NCI-H1417 treated with DMSO at 0.1 percent for 48 hours (cell line): ENCODE results near the gene CLDN19.

Experiments used
- DNase-seq: peaks from one replicate; lab custom pipeline; 2025; lab: John Stamatoyannopoulos, UW

The CLDN19 gene, protein sequence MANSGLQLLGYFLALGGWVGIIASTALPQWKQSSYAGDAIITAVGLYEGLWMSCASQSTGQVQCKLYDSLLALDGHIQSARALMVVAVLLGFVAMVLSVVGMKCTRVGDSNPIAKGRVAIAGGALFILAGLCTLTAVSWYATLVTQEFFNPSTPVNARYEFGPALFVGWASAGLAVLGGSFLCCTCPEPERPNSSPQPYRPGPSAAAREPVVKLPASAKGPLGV

DNA sequence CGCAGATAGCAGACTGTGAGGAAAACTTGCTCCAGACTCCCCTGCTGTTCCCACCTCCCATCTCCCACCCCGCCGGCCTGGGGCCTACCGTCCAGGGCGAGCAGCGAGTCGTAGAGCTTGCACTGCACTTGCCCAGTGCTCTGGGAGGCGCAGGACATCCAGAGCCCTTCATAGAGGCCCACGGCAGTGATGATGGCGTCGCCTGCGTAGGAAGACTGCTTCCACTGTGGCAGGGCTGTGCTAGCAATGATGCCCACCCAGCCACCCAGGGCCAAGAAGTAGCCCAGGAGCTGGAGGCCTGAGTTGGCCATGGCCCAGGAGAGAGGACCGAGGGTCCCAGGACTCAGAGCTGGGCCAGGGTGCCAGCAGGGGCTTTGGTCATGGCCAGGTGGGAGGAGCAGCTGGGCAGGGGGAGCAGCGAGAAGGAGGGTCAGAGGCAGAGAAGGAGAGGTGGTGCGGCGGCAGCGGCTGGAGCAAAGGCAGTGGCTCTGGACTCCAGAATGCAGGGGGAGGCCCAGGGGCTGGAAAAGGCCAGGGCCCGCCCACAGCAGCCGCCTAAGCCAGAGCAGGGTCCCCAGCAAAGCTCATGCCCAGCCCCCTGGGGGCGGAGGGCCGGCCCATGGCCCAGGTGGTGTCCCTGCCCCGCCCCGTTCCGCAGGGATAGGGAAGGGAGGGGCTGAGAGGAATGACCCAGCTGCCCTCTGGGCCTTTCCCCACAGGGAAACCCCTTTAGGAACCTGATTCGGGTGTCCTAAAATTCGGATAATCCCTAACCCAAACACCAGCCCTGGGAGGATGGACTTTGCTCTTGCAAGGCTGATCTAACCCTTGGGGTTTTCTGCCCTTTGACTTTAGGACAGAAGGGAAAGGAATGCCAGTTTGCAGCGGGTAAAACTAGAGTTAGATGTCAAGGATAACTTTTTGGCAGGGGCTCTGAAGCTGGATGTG, at the start of gene CLDN19:
TSS of gene CLDN19 (minus strand) at position 484 of the 948 bp plus-strand sequence. CDS start at position 311, 173 bp downstream.
- no peak for DNase-seq

DNA sequence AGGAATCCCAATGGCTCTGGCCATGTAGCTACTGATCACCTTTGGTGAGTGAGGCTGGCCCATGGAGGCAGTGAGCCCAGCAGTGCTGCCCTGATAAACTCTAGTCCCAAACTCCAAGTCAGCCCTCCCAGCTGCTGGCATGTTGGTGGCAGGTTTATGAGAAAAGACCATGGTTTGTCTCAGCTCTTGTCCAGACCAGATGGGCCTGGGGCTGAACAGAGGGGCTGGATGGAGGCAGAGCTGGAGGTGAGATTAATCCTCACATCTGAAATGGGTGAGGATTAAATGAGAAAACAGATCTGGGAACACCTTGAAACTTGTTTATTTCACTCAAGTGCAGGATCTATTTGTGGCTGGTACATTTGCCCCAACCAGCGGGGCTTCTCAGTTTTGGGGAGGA, 48.0 kb upstream of the CLDN19 start:
- DNase-seq, result no peak

DNA sequence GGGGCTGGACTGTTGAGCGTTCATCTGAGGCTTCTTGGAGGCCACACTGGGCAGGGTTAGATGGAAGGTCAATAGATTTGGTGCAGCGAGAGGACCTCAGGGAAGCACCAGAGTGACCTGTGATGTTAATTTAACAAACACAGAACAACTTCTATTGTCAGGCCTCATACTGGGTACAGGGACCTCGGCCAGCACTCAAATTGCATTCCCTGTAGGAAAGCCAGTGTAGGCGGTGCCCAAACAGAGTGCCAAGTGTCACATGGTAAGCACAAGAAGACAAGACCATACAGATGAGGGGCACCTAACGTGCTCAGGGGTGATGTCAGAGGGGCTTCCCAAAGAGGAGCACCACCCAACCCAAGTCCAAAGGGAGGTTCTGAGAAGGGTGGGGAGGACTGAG, 46.1 kb upstream of the CLDN19 start:
- no peak for DNase-seq

DNA sequence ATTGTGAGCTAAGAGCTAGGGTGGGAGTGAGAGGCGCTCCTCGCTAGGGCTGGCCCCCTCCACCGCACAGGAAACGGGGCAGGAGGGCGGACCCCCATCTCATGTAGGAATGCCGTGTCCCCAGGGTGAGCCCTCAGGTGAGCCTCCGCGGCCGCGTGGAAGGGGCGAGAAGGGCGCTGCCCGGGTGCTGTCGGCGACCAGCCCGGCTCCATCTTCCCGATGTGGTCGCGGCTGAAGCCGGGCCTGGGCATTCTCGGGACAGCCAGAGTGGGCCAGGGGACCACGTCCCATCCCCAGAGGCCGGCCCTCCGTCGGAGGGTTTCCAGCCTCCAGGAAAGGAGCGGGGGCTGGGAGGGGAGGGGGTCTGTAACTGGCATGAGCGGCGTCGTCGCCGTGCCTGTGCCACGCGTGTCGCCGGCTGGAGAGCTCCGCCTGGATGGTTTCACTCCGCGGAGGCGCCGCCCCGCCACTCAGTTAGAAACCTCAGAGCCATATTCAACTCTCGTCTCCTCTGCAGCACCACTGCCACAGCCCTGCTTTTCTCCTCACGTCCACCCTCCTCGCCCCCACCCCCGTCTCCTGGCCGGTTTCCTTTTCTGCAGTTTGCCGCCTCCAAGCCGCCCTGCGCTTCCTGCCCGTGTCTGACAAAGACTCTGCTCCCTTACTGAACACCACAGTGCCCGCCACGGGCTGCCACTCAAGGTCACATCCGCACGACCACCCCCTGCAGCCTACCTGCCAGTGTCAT, 45.1 kb upstream of the CLDN19 start, which contains the start of gene TMEM269:
TSS of gene TMEM269 (plus strand) at position 46 of the 748 bp plus-strand sequence. CDS start 4,903 bp downstream, outside the sequence.
- DNase-seq, result no peak

DNA sequence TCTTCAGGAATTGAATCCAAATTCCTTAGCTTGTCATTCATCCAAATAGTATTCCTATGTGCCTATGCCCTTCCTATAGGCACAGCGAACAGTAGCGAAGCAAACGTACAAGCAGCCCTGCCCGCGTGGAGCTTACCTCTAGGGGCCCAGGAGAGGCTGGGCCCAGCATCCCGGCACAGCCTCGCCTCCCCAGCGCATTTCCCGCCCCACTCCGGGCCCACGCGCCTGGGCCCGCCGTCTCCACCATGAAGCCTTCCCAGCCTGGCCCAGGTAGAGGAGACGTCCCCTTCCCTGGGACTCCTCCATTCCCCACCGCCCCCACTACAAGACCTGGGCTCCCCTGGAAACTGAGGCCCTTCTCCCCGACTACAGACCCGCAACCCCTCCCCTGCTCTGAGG, 44.5 kb upstream of the CLDN19 start:
- DNase-seq, result no peak

DNA sequence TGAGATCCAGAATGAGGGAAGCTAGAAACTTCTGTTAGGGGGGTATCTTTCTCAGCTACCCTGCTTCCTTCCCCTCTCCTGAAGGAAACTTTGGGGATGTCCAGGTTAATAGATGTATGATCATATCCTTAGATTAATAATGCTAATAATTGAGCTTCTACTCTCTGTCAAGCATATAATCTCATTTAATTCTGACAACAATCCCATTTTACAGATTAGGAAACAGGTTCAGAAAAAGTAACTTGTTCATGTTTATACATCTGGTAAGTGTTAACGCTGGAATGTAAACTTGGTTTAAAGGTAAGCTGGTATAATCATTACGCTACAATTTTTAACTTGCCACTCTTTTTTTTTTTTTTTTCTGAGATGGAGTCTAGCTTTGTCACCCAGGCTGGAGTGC, 43.1 kb upstream of the CLDN19 start:
- DNase-seq, result no peak

DNA sequence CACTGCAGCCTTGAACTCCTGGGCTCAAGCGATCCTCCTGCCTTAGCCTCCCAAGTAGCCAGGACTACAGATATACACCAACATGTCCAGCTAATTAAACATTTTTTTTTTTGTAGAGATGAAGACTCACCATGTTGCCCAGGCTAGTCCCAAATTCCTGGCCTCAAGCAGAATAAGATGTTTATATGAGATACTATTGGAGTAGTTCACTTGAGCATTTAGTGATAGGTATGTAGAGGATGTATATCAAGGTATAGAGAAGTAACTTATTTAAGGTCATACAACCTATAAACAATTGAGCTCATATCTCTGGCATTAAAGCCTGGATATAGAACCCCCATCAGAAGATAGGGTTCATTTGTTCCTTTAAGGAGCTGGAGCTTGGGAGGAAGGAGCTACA, 40.1 kb upstream of the CLDN19 start:
- DNase-seq, result no peak

DNA sequence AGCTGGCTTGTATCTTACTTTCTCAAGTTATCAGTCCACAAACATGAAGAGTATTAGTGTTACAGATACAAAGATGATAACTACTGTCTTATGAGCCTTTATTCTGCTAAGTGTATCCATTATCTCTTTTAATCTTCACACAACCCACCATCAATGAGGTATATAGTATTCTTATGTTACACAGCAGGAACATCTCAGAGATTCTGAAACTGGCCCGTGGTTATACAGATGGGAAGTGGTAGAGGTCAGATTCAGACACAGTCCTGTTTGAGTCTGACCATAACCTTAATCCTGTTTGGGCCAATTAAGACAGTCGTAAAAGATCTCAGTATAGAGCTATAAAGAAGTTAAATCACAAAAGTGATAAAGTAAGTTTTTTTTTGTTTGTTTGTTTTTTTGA, 39.7 kb upstream of the CLDN19 start:
- no peak for DNase-seq

DNA sequence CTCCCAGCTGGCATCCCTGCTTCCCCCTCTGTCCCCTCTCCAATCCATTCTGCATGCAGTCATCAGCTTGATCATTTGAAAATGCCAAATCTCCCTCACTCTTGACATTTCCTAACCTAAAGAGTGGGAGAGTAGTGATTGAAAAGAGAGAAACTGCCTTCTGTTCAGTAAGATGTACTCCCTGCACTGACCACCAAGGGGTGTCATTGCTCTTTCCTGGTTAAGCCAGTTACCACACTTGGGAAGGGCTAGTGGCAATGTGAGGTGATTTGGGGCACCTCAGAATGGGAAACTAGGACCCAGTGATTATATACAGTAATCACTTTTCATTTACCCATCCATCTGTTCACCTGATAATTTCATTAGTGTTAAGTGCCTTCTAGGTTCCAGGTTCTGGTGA, 37.8 kb upstream of the CLDN19 start:
- DNase-seq, result no peak

DNA sequence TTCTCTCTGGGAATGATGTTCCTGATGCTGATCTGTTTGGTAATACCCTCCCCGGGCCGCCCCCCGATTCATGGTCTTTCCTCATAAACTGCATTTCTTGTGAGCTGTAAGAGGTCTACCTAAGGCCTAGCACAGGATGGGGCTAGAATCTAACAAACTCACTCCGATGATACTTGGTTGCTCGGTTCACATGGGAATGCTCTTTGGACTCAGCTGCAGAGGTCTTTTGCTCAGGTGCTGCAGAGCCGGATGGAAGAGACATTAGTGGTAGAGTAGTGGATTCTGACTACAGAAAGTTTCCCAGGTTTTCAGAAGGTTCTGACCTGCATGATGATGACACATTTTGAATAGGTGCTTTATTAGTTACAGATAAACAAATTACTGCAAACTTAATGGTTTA, 36.5 kb upstream of the CLDN19 start:
- DNase-seq, result no peak

DNA sequence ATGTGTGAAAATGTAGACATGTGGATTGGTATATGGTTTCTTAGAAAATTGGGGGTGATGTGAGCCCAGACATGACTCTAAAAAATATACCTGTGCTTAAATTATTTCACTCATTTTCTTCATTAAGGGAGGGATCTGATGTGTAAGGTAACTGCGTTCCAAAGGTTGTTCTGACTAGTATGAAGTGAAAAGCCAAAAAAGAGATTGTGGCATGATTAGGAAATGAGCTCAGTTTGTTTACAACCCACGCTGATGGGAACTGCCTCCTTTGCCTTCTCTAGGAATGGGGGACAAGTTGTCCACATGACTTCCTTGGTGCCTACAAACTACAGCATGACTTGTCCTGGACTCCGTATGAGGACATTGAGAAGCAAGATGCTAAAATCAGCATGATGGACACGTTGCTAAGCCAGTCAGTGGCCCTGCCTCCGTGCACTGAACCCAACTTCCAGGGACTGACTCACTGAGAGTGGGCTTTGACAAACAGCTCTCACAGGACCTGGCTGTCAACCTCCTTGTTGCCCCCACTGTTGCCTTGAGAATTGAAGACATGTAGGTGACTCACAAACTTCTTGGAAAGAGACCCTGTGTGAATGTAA, 35.0 kb upstream of the CLDN19 start:
- no peak for DNase-seq

DNA sequence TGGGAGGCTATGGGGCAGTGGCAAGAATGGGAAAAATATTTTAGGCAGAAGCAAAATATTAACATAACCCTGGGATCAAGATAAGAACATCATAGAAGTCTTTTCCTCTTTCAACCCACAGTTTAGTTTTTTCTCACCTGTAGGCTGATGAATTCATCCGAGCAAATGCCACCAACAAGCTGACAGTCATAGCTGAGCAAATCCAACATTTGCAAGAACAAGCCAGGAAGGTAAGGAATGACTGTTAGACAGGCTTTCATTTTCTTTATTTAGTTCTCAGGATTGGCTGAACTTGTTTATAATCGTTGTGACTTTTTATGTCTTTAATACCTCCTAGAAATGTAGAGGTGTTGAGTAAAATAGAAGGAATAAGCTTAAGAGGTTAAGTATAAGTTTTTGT, 33.4 kb upstream of the CLDN19 start:
- DNase-seq, result no peak

DNA sequence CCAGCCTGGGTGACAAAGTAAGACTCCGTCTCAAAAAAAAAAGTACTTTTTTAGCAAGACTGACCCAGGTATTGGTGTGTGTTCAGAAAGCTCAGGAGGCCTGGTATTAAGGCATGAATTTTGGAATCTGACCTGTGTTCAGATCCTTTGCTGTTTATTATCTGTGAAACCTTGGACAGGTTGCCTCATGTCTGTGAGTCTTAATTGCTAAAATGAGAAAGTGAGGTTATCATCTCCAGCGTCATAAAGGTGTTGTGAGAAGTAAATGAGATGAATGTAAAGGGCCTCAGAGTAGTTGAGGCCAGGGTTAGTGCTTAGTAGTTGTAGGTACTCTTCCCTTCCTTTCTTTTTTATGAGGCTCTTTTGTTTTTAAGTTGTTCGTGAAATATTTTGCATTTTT, 29.8 kb upstream of the CLDN19 start:
- DNase-seq, result no peak

DNA sequence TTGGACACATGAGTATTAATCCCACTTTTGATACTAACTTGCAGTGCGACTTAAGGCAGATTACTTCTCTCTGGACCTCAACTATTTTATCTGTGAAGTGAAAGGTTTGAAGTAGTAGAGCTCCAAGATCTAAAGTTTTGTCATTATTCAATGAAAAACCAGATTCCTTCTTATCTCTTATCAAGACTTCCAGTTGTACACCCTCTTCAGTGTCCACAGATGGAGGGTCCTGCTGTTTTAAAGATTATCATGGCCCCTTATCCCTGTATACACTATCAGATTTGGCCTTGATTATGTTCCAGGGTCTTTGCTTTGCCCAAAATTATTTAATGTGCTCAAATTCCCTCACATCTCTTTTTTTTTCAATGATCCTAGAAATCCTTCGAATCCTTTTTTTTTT, 28.1 kb upstream of the CLDN19 start:
- no peak for DNase-seq

DNA sequence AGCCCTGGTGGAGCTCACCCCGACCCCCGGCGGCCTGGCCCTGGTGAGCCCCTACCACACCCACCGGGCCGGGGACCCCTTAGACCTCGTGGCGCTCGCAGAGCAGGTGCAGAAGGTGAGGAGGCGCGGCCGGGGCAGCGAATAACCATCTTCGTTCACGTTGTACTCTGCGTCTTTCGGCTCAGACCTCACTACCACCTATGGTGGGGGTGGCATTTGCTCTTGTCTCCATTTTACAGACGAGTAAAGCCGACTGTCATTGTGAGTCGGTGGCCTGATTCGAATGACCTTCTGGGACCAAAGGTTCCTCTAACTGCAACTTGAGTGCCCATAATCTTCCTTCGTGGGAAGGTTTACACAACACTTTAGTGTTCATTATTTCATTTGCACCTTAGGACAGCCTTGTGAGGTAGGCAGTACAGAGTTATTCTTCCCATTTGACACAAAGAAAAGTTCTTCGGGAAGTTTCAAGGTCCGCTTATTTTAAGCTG, 27.5 kb upstream of the CLDN19 start:
- no peak for DNase-seq

DNA sequence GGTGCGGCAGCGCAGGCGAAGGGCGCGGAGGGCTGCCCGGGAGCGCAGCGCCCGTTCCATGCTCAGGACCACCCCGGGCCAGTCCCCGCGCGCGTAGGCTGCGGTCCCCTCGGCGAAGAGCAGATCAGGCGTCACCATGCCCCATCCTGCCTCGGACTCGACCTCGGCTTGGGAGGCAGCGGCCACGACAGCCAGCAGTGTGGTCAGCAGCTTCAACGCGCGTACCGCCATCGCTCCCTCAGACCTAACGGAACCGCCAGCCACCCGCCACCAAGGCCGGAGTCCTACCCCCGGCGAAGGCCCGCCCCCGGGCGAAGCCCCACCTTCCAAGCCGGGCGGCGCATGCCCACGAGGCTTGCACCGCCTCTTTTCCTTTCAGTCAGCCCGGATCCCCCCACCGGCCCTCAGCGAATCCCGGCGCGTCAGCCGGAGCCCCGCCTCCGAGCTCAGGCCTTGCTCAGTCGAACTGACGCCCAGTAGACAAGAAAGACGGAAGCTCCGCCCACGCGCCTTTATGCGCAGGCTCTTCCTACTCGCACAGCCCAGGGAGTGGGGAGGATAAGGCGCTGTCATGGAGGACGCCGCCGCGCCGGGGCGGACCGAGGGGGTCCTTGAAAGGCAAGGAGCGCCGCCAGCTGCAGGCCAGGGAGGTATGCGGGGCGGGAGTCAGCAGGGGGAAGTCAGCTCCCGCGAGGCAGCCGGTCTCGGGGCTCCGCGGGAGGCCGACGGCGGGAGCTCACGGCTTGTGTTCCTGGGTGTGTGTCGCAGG, 26.9 kb upstream of the CLDN19 start, which contains the start of the genes C1orf50 and P3H1:
TSS of gene C1orf50 (plus strand) at position 509 of the 769 bp plus-strand sequence. CDS start at position 572, 63 bp downstream.
TSS of gene P3H1 (minus strand) at position 288 of the 769 bp plus-strand sequence. CDS start at position 231, 57 bp downstream.
- peak; percentile 85 for DNase-seq

DNA sequence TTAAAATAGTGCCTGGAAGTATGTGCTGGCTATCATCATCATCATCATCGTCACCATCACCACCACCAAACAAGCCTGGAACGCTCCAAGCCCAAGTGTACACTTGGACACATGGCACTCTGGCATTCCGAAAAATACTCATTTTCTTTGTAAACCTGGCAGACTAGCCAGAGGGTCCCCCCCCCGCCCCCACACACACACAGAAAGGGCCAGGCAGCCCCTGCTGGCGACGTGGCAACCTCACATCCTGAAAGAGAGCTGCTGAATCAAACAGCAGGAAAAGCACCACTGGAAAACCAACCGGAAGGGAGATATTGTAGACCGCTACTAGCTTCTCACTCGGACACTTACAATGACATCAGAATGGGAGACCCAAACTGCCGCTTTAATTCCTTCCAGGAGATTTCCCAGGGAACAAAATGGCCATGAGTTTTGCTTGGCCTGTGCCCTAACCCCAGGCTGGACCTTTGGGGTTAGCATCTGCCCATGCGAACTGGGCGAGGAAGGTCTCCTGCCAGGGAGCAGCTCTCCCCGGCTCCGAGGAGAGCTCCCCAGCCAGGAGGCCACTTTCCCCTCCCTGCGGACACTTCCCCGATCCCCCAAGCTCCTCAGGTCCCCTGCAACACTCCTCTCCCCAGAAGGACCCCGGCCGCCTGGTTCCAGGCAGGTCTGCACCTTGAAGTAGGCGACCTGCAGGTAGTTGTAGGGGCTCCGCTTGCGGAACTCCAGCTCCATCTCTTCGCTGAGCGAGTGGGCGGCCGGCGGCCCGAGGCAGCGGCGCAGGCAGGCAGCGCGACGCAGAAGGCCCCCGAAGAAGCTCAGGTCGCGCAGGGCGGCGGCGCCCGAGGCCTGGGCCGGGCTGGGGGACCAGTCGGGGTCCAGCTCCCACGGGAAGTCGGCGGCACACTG, 26.1 kb upstream of the CLDN19 start:
- DNase-seq, result no peak

DNA sequence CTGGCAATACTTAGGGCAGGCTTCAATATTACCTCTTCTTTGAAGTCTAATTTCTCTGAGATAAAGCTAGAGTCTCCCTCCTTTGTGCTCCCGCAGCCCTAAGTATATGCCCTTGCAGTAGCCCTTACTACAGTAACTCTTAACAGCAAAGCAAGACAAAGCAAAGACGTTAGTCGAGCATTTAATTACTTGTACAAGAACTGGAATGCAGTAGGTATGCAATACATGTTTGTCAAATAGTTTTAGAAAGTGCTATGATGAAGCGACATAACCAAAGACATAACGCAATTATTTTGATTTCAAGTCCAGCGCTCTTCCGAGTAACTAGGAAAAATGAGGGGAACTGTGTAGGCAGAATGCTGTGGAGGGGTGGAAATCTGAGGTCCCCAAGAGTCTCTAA, 25.2 kb upstream of the CLDN19 start:
- DNase-seq, result no peak

DNA sequence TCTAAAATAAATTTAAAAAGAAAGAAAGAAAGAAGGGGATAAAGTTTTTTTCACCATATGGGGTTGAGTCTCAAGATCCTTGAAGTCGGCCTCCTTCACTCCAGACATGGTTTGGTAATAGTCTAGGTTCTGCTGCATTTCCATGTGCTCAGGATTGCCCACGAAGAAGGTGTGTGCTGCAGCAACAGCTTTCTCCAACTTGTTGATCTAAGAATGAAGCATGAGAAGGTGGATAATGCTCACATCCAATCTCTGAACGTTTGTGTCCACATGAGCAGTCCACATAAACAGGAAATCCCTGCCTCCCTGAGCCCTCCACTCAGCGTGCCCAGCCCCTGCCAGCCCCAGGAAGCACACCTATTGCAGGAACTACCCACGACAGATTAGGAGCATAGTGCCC, 22.2 kb upstream of the CLDN19 start:
- no peak for DNase-seq

DNA sequence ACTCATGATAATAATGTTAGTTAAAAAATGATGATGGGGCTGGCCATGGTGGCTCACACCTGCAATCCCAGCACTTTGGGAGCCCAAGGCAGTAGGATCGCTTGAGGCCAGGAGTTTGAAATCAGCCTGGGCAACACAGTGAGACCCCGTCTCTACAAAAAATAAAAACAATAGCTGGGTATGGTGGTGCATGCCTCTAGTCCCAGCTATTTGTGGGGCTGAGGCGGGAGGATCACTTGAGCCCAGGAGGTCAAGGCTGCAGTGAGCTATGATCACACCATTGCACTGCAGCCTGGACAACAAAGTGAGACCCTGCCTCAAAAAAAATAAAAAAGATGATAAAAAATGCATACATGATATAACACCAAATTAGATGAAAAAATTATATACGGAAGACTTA, 21.5 kb upstream of the CLDN19 start:
- DNase-seq, result no peak
